HepG2 (cell line): Measurements from ENCODE around the gene TRIO. TPM values are rescaled to one million over a fixed set of nuclear protein-coding genes. Genes with fewer than 3 reads are reported as not detected.

Experiments
- ATAC-seq: fragments of 200-7000 bp; cut with Tn5 transposase; 3 replicates; pipeline ENCODE4 v1.9.1; 2020; ENCODE audit warnings: mild to moderate bottlenecking, moderate library complexity
- BruUV-seq: library from RNA; stranded (reverse); fragments of 400-500 nt; replicated peaks from 2 replicates; lab custom pipeline; 2021; lab: Mats Ljungman, UMichigan
- CTCF ChIA-PET: fragments of 300-600 bp; formaldehyde crosslinking; extraction: SDS; loops from one replicate; lab custom pipeline; 2021; ENCODE audit warnings: low total read pairs, inconsistent platforms, low intra/inter-chr PET ratio; lab: Yijun Ruan, JAX
- POLR2A ChIA-PET: fragments of 350-600 bp; sonication (Branson Sonifier 250); formaldehyde crosslinking; loops from one replicate; lab custom pipeline; 2020; ENCODE audit warnings: antibody characterized with exemption, inconsistent platforms; lab: Yijun Ruan, JAX
- DNase-seq: peaks from one replicate; pipeline ENCODE4 v3.0.0-alpha.2; 2015; ENCODE audit warnings: low spot score
- FAIRE-seq: peaks from 3 replicates; lab custom pipeline; 2011; peaks lifted over from hg19 to GRCh38; lab: Jason Lieb, UNC
- H2AFZ ChIP-seq: one replicate; pipeline ENCODE4 v1.6.1; 2011; ENCODE audit warnings: low read length, inconsistent platforms
- H3K27ac ChIP-seq: fragments of 300-600 bp; 3 replicates; pipeline ENCODE4 v1.8.0; 2011; ENCODE audit warnings: mixed run types, mild to moderate bottlenecking, mixed read lengths, low read length, inconsistent platforms; ENCODE audit not compliant: insufficient read depth; ENCODE audit errors: extremely low read length
- H3K27me3 ChIP-seq, 2 experiments: fragments of 200-600 bp in 1 of 2; 2 replicates in 1 of 2; 3 replicates in 1 of 2; pipeline versions ENCODE4 v1.6.0 to v1.8.0; 2011; ENCODE audit warnings: low read length in 2 of 2, mild to moderate bottlenecking in 2 of 2, moderate library complexity in 2 of 2, inconsistent platforms in 1 of 2; ENCODE audit not compliant: insufficient read depth in 2 of 2, control insufficient read depth in 1 of 2
- H3K36me3 ChIP-seq, 2 experiments: fragments of 200-600 bp in 1 of 2; replicated peaks in 1 of 2; 2 replicates in 1 of 2; 3 replicates in 1 of 2; pipeline versions ENCODE4 v1.5.1 to v1.8.0; 2011; ENCODE audit warnings: low read length in 2 of 2, inconsistent platforms in 1 of 2; ENCODE audit not compliant: insufficient read depth in 2 of 2, control insufficient read depth in 1 of 2
- H3K4me1 ChIP-seq: 2 replicates; pipeline ENCODE4 v1.5.1; 2012; ENCODE audit warnings: low read length, inconsistent platforms; ENCODE audit not compliant: insufficient read depth
- H3K4me2 ChIP-seq: 2 replicates; pipeline ENCODE4 v1.6.0; 2011; ENCODE audit warnings: low read depth, low read length, inconsistent platforms
- H3K4me3 ChIP-seq, 3 experiments: fragments of 200-600 bp in 1 of 3; sonication (generic), shearing (Covaris generic) in 1 of 3; replicated peaks in 1 of 3; 2 replicates each; pipeline ENCODE4 v1.5.1; 2011 to 2016; ENCODE audit warnings: low read length in 3 of 3, inconsistent platforms in 2 of 3, low read depth in 2 of 3, mild to moderate bottlenecking in 2 of 3, control low read depth in 1 of 3, mixed read lengths in 1 of 3; ENCODE audit not compliant: insufficient read depth in 1 of 3
- H3K79me2 ChIP-seq: one replicate; pipeline ENCODE4 v1.6.1; 2011; ENCODE audit warnings: low read length, inconsistent platforms; ENCODE audit not compliant: insufficient read depth
- H3K9ac ChIP-seq: 2 replicates; pipeline ENCODE4 v1.6.0; 2011; ENCODE audit warnings: mild to moderate bottlenecking, low read depth, low read length, inconsistent platforms; ENCODE audit not compliant: insufficient read depth
- H3K9me3 ChIP-seq: 2 replicates; pipeline ENCODE4 v1.5.1; 2012; ENCODE audit warnings: mild to moderate bottlenecking, low read length
- H4K20me1 ChIP-seq: 2 replicates; pipeline ENCODE4 v1.6.0; 2011; ENCODE audit warnings: inconsistent platforms, mild to moderate bottlenecking, low read length, moderate library complexity; ENCODE audit not compliant: insufficient read depth
- CBX5 ChIP-seq: sonication (generic); formaldehyde crosslinking; IDR thresholded peaks from 2 replicates; pipeline ENCODE4 v1.4.0; 2020; ENCODE audit warnings: missing genetic modification reagents, borderline replicate concordance
- CSRNP1 ChIP-seq: sonication (generic); formaldehyde crosslinking; IDR thresholded peaks from 2 replicates; pipeline ENCODE4 v1.8.1; 2023; ENCODE audit warnings: mild to moderate bottlenecking, missing genetic modification reagents
- KAT2B ChIP-seq: fragments of 150-350 bp; IDR thresholded peaks from 2 replicates; pipeline ENCODE4 v1.6.1; 2014; ENCODE audit warnings: low read depth, low read length, borderline replicate concordance
- NFE2L1 ChIP-seq: sonication (generic); formaldehyde crosslinking; IDR thresholded peaks from 2 replicates; pipeline ENCODE4 v1.4.0; 2020; ENCODE audit warnings: missing genetic modification reagents, mild to moderate bottlenecking, borderline replicate concordance
- NR2C2 ChIP-seq: sonication (generic); formaldehyde crosslinking; IDR thresholded peaks from 2 replicates; pipeline ENCODE4 v1.4.0; 2020; ENCODE audit warnings: missing genetic modification reagents, mild to moderate bottlenecking, moderate library complexity, borderline replicate concordance
- PCBP1 ChIP-seq: fragments of 200-400 bp; formaldehyde crosslinking; IDR thresholded peaks from 2 replicates; pipeline ENCODE4 v1.6.1; 2017; ENCODE audit warnings: mild to moderate bottlenecking, low read depth, low read length, borderline replicate concordance
- PHF5A ChIP-seq: IDR thresholded peaks from one replicate; pipeline ENCODE4 v1.6.1; 2018; ENCODE audit warnings: low read depth, missing genetic modification reagents; ENCODE audit not compliant: unreplicated experiment
- RBAK ChIP-seq: sonication (generic); formaldehyde crosslinking; IDR thresholded peaks from 2 replicates; pipeline ENCODE4 v1.5.1; 2020; ENCODE audit warnings: mild to moderate bottlenecking, missing genetic modification reagents
- REXO4 ChIP-seq: sonication (generic); formaldehyde crosslinking; IDR thresholded peaks from 2 replicates; pipeline ENCODE4 v1.8.0; 2022; ENCODE audit warnings: missing genetic modification reagents, mild to moderate bottlenecking, borderline replicate concordance
- THAP7 ChIP-seq: sonication (generic); formaldehyde crosslinking; IDR thresholded peaks from 2 replicates; pipeline ENCODE4 v1.8.1; 2023; ENCODE audit warnings: mild to moderate bottlenecking, missing genetic modification reagents
- ZBTB10 ChIP-seq: sonication (generic); formaldehyde crosslinking; IDR thresholded peaks from 2 replicates; pipeline ENCODE4 v1.4.0; 2020; ENCODE audit warnings: missing genetic modification reagents, borderline replicate concordance
- ZNF12 ChIP-seq: sonication (generic); formaldehyde crosslinking; IDR thresholded peaks from 2 replicates; pipeline ENCODE4 v1.5.0; 2020; ENCODE audit warnings: missing genetic modification reagents
- ZNF3 ChIP-seq: IDR thresholded peaks from 2 replicates; pipeline ENCODE4 v1.7.0; 2017; ENCODE audit warnings: inconsistent platforms
- ZNF362 ChIP-seq: sonication (generic); formaldehyde crosslinking; IDR thresholded peaks from 2 replicates; pipeline ENCODE4 v1.4.0; 2020; ENCODE audit warnings: missing genetic modification reagents, mild to moderate bottlenecking, borderline replicate concordance
- ZNF44 ChIP-seq: sonication (generic); formaldehyde crosslinking; IDR thresholded peaks from 2 replicates; pipeline ENCODE4 v1.5.1; 2020; ENCODE audit warnings: mild to moderate bottlenecking, missing genetic modification reagents
- ZNF607 ChIP-seq: sonication (generic); formaldehyde crosslinking; IDR thresholded peaks from 2 replicates; pipeline ENCODE4 v1.5.1; 2020; ENCODE audit warnings: missing genetic modification reagents, mild to moderate bottlenecking, borderline replicate concordance
- ZNF670 ChIP-seq: sonication (generic); formaldehyde crosslinking; IDR thresholded peaks from 2 replicates; pipeline ENCODE4 v1.8.0; 2022; ENCODE audit warnings: mild to moderate bottlenecking, missing genetic modification reagents, borderline replicate concordance
- ZNF720 ChIP-seq: sonication (generic); formaldehyde crosslinking; IDR thresholded peaks from 2 replicates; pipeline ENCODE4 v1.4.0; 2020; ENCODE audit warnings: missing genetic modification reagents
- WGBS: methylation state at CpG from one replicate; pipeline ENCODE4 v1.1.6; 2017; ENCODE audit warnings: low lambda C conversion rate; 5-methylcytosine and 5-hydroxymethylcytosine counted together
- in situ Hi-C: cut with HindIII; loops from 2 replicates; pipeline ENCODE4 v1.10.0; 2017; ENCODE audit warnings: low pct_unique_long_range_greater_than_20kb; ENCODE audit not compliant: extremely low pct_ligation_motif_present
- intact Hi-C: fragments of 100-400 bp; cut with micrococcal nuclease; formaldehyde crosslinking; loops from one replicate; pipeline ENCODE4 v1.10.0; 2022; ENCODE audit not compliant: unreplicated experiment
- polyA plus RNA-seq, 8 experiments: library from polyadenylated mRNA; depleted of rRNA in 3 of 8; stranded (reverse) in 7 of 8; unstranded in 1 of 8; fragments of >200 nt; fragmentation: Illumina TruSeq in 4 of 8; extraction: Trizol in 4 of 8; gene quantifications; 2 replicates each; pipeline versions ENCODE4 v1.2.1 to v1.2.3, GENCODE V29; 2011 to 2016; ENCODE audit warnings: low read depth in 4 of 8, missing spikeins in 1 of 8, mixed read lengths in 1 of 8; ENCODE audit not compliant: insufficient read depth in 1 of 8
- total RNA-seq, 5 experiments: library from RNA; depleted of rRNA; stranded (reverse); fragments of >200 nt; fragmentation: Illumina TruSeq; extraction: Trizol; gene quantifications; 2 replicates each; pipeline ENCODE4 v1.2.3, GENCODE V29; 2016; ENCODE audit warnings: low read depth in 1 of 5

Gene TRIO
- total and polyA plus RNA-seq, 2 of the 13 experiments (the other 11 are each of a cell fraction or from before 2014, with no cell fraction given): 45.2 to 45.9 TPM

GRCh38 chr5:14400085-14400484 is 256.9 kb downstream of the TRIO start (continued):
- no peak for TF ChIP-seq ZNF44
- no peak for TF ChIP-seq CSRNP1 (CRISPR knock-in tag)
- no peak for TF ChIP-seq ZNF362
- TF ChIP-seq ZNF670 (CRISPR knock-in tag): no peak

- ATAC-seq (no peak), DNase-seq (no peak), FAIRE-seq (no peak)
- in situ Hi-C loops: no loop called here
- WGBS: 93% methylated on average over 5 of the region's 5 CpGs
- Histone ChIP-seq H3K4me2 (no peak overlapping the region), H2AFZ (no peak overlapping the region), H3K9me3 (no peaks in the 10 kb centered on the region), H3K4me3 (no peak overlapping the region), H3K36me3 (peaks cover 9 to 32% of the 10 kb centered on the region in 2 experiments), H3K4me1 (no peaks in the 10 kb centered on the region), H3K27me3 (no peaks in the 10 kb centered on the region), H3K79me2 (peaks cover 3% of the 10 kb centered on the region), H3K9ac (no peak overlapping the region), H4K20me1 (no peaks in the 10 kb centered on the region), H3K27ac (no peak overlapping the region)
- ChIA-PET POLR2A (no interaction called here), CTCF (interaction anchor here (2.9 kb wide), 1 partner anchor 248 kb away, joined by 25 read pairs; no protein-coding TSS in a partner anchor)
- BruUV-seq: TSS peak; percentile 14
- intact Hi-C loops: no loop called here
- TF ChIP-seq ZNF720 (no peak), REXO4 (CRISPR knock-in tag) (no peak), RBAK (no peak), ZNF3 (no peak), ZNF607 (CRISPR knock-in tag) (no peak), ZNF12 (CRISPR knock-in tag) (no peak), PCBP1 (no peak), NR2C2 (no peak), ZBTB10 (CRISPR knock-in tag) (no peak), NFE2L1 (CRISPR knock-in tag) (no peak), KAT2B (no peak), CBX5 (no peak), PHF5A (CRISPR knock-in tag) (no peak), THAP7 (CRISPR knock-in tag) (no peak)
Measured at GRCh38 chr5:14400611-14401010, 257.5 kb downstream of the TRIO start.
